ENCODE results near the gene ABITRAM.
"Not testable (repeated sequence)": the region's sequence is repeated elsewhere in the genome, so short reads cannot be mapped to it uniquely, and the experiment has no call there.

Gene ABITRAM

GRCh38 chr9:108924466-108924865, 9.7 kb upstream of the ABITRAM start:
- no peak for DNase-seq (ENCODE audit: low read depth in 2 of 3, low spot score in 1 of 3)

- no peak for DNase-seq (ENCODE audit: low read depth in 2 of 3, low spot score in 1 of 3)
Observed at GRCh38 chr9:108928386-108928785, 5.8 kb upstream of the ABITRAM start.

- DNase-seq (ENCODE audit: low read depth in 2 of 3, low spot score in 1 of 3), result peak in 1 of 3 donors; percentile 5
Observed at GRCh38 chr9:108933231-108933717, 926 bp upstream of the ABITRAM start.

GRCh38 chr9:108933718-108934322, 380 bp upstream of the ABITRAM start, which contains the start of gene ELP1:
Gene ELP1 (minus strand): TSS chr9:108934124. CDS start chr9:108931146, 2,978 bp downstream.
- peak; percentile 86 to 92 (median 88) for DNase-seq (ENCODE audit: low read depth in 2 of 3, low spot score in 1 of 3)

- DNase-seq (ENCODE audit: low read depth in 2 of 3, low spot score in 1 of 3), result no peak
Observed at GRCh38 chr9:108937561-108938305, 3.5 kb downstream of the ABITRAM start.

GRCh38 chr9:108939975-108940374, 5.8 kb downstream of the ABITRAM start:
- no peak for DNase-seq (ENCODE audit: low read depth in 2 of 3, low spot score in 1 of 3)

- DNase-seq (ENCODE audit: low read depth in 2 of 3, low spot score in 1 of 3), result no peak
Observed at GRCh38 chr9:108950168-108950567, 16.0 kb downstream of the ABITRAM start.

GRCh38 chr9:108951578-108951977, 17.4 kb downstream of the ABITRAM start:
- no peak for DNase-seq (ENCODE audit: low read depth in 2 of 3, low spot score in 1 of 3)

GRCh38 chr9:108953983-108954574, 19.9 kb downstream of the ABITRAM start:
- DNase-seq (ENCODE audit: low read depth in 2 of 3, low spot score in 1 of 3), result no peak

- DNase-seq (ENCODE audit: low read depth in 2 of 3, low spot score in 1 of 3), result no peak
Observed at GRCh38 chr9:108956022-108956630, 21.9 kb downstream of the ABITRAM start.

- DNase-seq (ENCODE audit: low read depth in 2 of 3, low spot score in 1 of 3), result no peak
Observed at GRCh38 chr9:108956631-108957026, 22.4 kb downstream of the ABITRAM start.

- no peak for DNase-seq (ENCODE audit: low read depth in 2 of 3, low spot score in 1 of 3)
Observed at GRCh38 chr9:108960331-108960730, 26.1 kb downstream of the ABITRAM start.

- DNase-seq (ENCODE audit: low read depth in 2 of 3, low spot score in 1 of 3), result no peak
Observed at GRCh38 chr9:108961151-108961550, 27.0 kb downstream of the ABITRAM start.

GRCh38 chr9:108963459-108964143, 29.4 kb downstream of the ABITRAM start:
- DNase-seq (ENCODE audit: low read depth in 2 of 3, low spot score in 1 of 3), result no peak

- DNase-seq (ENCODE audit: low read depth in 2 of 3, low spot score in 1 of 3), result no peak
Observed at GRCh38 chr9:108967916-108968315, 33.7 kb downstream of the ABITRAM start.

GRCh38 chr9:108971392-108971791, 37.2 kb downstream of the ABITRAM start:
- not testable (repeated sequence) for DNase-seq (ENCODE audit: low read depth in 2 of 3, low spot score in 1 of 3)

- no peak for DNase-seq (ENCODE audit: low read depth in 2 of 3, low spot score in 1 of 3)
Observed at GRCh38 chr9:108972186-108972585, 38.0 kb downstream of the ABITRAM start.

- no peak for DNase-seq (ENCODE audit: low read depth in 2 of 3, low spot score in 1 of 3)
Observed at GRCh38 chr9:108972626-108973209, 38.5 kb downstream of the ABITRAM start.

GRCh38 chr9:108973895-108974294, 39.7 kb downstream of the ABITRAM start:
- no peak for DNase-seq (ENCODE audit: low read depth in 2 of 3, low spot score in 1 of 3)

- DNase-seq (ENCODE audit: low read depth in 2 of 3, low spot score in 1 of 3), result no peak
Observed at GRCh38 chr9:108978205-108978604, 44.0 kb downstream of the ABITRAM start.

- no peak for DNase-seq (ENCODE audit: low read depth in 2 of 3, low spot score in 1 of 3)
Observed at GRCh38 chr9:108980893-108981292, 46.7 kb downstream of the ABITRAM start.

All from stimulated activated CD4-positive, alpha-beta T cell treated with anti-CD3 and anti-CD28 coated beads, Interleukin-12 subunit alpha, Interleukin-12 subunit beta, amount 100 ng/mL, for 48 hours (primary cell).